Keratinocyte (primary cell): ENCODE measurements around the gene SEPTIN14.

Experiments used
- EZH2 ChIP-seq: IDR thresholded peaks from one replicate; pipeline ENCODE4 v1.6.1; 2012; ENCODE audit warnings: inconsistent platforms, mild to moderate bottlenecking, low read length, moderate library complexity
- TF ChIP-seq, protein P1 (sequence below), 3 experiments: IDR thresholded peaks in 1 of 3; conservative IDR thresholded peaks in 1 of 3; optimal IDR thresholded peaks in 1 of 3; 2 replicates in 2 of 3; 3 replicates in 1 of 3; pipeline versions ENCODE3 to v1.5.1; 2011; ENCODE audit warnings: low read length in 3 of 3, mild to moderate bottlenecking in 3 of 3, moderate library complexity in 2 of 3, control low read depth in 1 of 3, inconsistent platforms in 1 of 3; ENCODE audit not compliant: insufficient read depth in 2 of 3; ENCODE audit errors: extremely low read depth in 1 of 3

DNA sequence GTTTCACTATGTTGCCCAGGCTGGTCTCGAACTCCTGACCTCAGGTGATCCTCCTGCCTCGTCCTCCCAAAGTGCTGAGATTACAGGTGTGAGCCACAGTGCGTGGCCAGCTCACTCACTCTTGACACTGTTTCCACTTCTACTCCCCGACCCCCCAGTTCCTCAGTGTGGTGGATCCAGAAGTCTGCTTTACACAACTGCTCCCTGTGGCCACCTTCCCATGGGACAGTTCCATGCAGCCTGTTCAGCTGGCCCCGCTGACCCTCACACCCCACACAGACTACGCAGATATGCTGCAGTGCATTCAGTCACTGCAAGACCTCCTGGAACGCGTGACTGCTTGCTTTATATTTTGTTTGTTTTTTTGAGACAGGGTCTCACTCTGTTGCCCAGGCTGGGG is 86.4 kb downstream of the SEPTIN14 start:
- TF ChIP-seq, protein P1, sequence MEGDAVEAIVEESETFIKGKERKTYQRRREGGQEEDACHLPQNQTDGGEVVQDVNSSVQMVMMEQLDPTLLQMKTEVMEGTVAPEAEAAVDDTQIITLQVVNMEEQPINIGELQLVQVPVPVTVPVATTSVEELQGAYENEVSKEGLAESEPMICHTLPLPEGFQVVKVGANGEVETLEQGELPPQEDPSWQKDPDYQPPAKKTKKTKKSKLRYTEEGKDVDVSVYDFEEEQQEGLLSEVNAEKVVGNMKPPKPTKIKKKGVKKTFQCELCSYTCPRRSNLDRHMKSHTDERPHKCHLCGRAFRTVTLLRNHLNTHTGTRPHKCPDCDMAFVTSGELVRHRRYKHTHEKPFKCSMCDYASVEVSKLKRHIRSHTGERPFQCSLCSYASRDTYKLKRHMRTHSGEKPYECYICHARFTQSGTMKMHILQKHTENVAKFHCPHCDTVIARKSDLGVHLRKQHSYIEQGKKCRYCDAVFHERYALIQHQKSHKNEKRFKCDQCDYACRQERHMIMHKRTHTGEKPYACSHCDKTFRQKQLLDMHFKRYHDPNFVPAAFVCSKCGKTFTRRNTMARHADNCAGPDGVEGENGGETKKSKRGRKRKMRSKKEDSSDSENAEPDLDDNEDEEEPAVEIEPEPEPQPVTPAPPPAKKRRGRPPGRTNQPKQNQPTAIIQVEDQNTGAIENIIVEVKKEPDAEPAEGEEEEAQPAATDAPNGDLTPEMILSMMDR (optimal IDR thresholded peaks at IDR 0.05 in 1 of 3, IDR thresholded peaks at IDR 0.05 in 1 of 3, conservative IDR thresholded peaks at IDR 0.05 in 1 of 3; ENCODE audit: extremely low read depth in 1 of 3, insufficient read depth in 2 of 3, low read length in 3 of 3) = no peak
- no peak for TF ChIP-seq EZH2
